HG03108 (cell line): ENCODE results near the gene PTGES2.

Experiments
- ATAC-seq: cut with Tn5 transposase; IDR thresholded peaks from one replicate; pipeline ENCODE4 v1.9.1; 2021; ENCODE audit warnings: moderate library complexity; ENCODE audit not compliant: unreplicated experiment

The PTGES2 gene

DNA sequence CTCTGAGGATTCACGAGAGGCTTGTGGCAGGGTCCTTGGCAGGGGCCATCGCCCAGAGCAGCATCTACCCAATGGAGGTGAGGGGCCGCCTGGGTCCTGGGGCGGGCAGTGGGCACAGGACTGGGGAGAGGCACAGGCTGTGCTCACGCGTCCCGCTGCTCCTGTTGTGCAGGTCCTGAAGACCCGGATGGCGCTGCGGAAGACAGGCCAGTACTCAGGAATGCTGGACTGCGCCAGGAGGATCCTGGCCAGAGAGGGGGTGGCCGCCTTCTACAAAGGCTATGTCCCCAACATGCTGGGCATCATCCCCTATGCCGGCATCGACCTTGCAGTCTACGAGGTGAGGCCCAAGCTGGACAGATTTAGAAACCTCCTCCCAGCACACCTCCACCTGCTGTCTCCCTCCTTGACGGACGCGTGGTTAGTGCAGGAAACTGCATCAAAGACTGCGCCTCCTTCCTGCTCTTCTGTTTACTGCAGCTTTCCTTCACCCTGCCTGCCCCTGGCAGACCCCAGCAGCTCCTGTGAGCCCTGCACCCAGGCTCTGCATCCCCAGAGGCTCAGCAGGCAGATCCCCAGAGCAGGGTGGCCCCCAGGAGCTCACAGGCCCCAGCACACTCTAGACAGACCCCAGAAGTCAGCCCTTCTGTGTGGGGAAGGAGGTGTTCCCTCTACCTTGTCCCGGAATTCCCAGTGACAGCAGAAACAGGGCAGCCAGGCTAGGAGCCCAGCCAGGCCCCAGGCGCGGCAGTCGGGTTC lies 21.2 kb downstream of the PTGES2 start:
- ATAC-seq, result no peak

DNA sequence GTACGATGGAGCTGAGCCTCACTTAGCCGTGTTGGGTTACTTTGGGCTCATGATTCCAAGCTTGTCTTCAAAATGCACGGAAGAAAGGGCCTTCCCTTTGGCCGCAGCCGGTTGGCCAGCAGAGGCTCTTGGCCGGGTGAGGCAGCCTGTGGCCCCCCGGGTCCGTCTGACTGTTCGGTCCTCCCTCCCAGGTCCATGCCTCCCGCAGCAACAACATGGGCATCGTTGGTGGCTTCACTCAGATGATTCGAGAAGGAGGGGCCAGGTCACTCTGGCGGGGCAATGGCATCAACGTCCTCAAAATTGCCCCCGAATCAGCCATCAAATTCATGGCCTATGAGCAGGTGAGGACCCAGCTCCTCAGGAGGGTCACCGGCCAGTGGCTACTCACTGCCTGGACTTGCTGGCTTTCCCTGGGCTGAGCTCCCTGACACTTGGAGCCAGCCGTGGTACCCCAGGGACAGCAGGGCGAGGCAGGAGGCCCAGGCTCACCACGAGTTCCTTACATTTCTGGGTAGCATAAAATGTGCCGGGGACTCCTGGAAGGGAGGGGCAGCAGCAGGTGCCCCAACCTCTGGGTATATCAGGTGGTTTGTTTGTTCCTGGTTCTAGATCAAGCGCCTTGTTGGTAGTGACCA lies 21.9 kb downstream of the PTGES2 start:
- ATAC-seq, result no peak

DNA sequence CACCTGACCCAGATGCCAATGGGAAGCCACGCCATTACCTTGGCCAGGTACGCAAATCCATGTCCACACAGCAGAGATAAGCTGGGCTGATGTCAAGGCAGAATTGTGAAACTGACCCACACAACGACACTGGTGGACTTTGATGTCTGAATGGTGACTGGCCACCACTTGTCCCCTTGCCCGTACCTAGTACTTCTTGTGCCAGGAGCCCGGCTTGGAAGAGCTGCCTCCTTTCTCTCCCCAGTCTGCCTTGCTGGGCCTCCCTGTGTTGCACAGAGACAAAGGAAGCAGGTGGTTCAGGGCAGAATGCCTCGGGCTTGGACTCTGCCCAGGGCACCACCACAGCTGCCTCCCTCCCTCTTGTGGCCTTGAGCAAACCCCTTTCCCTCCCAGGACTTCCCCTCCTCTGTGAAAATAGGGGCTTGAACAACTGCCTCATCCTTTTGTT lies 23.3 kb downstream of the PTGES2 start:
- no peak for ATAC-seq

DNA sequence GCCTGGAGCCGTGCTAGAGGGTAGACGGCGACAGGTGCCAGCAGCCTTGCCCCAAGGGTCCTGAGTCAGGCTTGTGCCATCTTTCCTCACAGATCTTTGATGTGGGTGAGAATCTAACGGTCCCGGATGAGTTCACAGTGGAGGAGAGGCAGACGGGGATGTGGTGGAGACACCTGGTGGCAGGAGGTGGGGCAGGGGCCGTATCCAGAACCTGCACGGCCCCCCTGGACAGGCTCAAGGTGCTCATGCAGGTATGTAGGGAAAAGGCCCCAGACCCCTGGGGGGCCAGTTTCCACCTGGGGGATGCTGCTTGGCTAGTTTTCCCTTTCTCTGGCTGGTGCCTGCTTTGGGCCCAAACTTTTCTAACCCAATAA lies 24.0 kb downstream of the PTGES2 start:
- no peak for ATAC-seq

DNA sequence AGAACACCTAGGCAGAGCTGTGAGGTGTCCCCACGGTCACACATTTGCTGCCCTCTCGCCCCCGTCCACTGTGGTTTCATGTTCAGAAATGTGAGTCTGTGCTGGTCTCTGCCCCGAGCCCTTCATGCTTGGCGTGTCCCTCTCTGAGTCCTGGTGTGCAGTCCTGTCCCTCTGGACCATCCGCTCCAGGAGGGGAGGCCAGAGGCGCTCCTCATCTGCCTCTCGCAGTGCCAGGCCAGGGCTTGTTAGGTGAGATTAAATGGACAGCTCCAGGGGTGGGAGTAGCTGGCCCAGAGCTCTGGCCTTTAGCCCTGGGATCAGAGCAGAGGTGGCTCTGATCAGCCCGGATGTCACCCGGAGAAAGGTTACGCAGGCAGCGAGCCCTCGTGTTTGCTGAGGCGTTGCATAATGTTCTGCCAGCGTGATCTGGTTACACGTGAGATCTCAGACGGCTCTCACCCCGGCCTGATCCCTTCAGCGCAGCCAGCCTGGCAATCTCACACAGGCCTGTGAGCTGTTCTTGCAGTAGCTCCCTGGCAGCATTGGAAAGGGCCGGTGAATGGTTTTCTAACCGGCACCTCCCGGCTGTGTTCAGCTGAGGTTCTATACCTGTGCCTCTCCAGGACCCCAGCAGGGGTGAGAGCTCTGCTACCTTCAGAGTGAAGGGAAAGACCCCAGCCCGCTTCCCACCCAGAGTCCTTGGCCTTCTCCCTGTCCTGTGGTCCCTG lies 24.5 kb downstream of the PTGES2 start:
- no peak for ATAC-seq

DNA sequence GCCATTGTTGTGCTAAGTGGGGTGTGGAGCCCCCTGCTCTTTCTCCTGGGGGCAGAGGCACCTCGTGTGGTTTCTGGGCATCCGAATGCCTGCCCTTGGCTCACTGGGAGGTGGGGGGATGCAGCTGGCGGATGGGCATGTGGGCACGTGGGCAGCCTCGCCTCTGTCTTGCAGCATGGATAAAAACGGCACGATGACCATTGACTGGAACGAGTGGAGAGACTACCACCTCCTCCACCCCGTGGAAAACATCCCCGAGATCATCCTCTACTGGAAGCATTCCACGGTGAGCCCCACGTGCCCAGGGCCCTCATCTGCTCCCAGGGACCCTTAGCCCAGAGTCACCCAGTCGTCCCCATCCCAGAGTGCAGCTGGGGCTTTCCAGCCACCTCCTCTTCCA lies 25.3 kb downstream of the PTGES2 start:
- ATAC-seq, result no peak

DNA sequence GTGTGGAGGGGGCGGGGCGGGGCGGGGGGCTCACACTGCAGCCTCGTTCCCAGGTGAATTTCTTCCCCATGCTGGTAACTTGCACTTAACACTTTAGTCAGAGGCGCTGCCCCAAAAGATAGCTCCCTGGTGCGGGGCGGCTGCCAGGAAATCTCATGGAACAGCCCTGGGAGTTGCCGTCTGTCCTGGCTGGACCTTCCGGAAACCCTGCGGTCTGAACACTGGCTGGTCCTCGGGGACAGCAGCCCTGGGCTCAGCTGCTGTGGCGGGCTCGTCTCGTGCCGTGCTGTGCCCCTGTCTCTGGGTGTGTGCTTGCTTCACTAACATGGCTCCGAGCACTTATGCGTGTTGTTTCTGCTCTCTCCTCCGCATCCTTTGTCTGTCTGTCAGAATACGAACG lies 25.8 kb downstream of the PTGES2 start:
- no peak for ATAC-seq

DNA sequence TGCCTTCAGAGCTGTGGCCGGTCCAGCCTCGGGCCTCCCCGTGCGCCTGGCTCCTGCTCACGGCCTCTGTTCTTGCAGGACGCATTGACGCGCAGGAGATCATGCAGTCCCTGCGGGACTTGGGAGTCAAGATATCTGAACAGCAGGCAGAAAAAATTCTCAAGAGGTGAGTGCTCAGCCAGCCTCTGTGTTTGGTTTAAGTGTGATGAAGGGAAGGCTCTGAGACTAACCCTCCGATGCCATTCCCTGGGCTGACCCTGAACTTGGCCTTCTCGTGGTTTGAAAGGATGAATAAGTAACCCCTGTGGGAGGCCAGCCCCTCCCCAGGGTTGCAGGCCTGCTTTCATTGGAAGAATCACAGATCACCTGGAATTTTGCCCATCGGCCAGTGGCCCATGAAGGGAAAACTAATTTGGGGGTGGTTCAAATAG lies 26.3 kb downstream of the PTGES2 start:
- no peak for ATAC-seq

DNA sequence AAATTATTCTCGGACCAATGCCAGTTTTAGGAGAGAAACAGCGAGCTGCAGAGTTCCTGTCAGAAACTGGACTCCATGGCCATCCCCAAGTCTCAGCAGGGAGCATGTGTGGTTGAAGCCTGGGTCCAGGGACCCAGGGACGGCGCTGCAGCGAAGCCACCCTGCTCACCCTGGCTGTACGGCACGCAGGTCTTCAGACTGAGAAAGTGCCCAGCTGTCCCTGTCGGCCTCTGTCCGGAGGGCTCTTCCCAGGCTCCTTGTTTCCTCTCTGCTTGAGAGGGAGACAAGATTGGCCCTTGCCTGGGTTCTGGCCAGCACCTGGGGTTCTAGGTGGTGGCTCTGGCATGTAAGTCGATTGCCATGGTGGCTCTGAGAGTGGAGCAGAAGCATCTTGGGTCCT lies 26.9 kb downstream of the PTGES2 start:
- ATAC-seq, result no peak

DNA sequence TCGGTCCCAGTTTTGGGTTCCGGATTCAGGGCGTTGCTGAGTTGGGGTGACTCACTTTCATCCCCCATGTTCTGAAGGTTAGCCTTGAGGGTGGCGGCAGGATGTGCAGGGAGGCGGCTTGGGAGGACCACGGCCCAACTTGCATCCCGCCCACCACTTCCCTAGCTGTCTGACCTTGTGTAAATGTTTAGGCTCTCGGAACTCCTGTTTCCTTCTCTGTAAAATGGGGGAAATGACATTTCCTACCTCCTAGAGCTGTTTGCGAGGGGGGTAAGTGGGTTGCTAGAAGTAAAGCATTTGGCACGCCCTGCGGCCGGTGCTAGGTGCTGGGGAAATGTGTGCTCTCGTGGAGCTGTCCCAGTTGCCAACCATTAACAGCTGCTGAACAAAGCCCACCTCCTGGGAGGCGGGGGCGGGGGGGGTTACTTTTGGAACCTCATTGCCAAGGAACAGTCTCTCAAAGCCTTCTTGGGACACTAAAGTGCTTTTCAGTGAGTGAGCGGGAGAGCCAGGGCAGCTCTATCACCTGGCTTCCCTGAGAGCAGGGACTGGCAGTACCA lies 27.5 kb downstream of the PTGES2 start:
- no peak for ATAC-seq

DNA sequence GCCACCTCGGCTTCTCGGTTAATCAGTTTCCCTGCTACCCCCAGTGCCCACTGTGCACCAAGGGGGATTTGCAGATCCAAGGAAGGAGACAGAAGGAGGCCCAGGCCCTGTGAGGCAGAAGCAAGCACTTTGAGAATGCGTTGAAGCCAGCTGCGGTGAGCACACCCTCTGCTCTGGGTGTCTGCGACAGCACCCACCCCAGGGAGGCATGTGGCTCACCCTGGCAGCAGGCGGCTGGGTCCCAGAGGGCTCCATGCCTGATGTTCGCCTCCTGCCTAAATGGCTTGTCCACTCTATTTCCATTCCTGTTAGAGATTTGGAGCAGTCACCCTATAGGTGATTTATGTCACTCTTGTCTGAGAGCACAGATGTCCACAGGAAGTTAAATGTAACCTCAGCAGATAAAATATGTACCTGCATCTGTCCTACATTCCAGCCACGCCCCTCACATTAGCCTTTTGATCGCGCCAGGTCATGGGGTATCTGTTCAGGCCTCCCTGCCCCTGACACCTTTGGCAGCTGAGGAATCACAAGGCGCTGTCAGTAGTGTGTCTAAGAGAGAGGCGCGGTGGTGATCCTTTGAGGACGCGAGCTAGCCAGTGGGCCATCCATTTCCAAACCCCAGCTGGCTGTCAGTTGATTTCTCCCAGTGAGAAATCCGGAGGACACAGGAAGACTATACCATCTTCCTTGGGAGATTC lies 28.1 kb downstream of the PTGES2 start:
- ATAC-seq, result no peak

DNA sequence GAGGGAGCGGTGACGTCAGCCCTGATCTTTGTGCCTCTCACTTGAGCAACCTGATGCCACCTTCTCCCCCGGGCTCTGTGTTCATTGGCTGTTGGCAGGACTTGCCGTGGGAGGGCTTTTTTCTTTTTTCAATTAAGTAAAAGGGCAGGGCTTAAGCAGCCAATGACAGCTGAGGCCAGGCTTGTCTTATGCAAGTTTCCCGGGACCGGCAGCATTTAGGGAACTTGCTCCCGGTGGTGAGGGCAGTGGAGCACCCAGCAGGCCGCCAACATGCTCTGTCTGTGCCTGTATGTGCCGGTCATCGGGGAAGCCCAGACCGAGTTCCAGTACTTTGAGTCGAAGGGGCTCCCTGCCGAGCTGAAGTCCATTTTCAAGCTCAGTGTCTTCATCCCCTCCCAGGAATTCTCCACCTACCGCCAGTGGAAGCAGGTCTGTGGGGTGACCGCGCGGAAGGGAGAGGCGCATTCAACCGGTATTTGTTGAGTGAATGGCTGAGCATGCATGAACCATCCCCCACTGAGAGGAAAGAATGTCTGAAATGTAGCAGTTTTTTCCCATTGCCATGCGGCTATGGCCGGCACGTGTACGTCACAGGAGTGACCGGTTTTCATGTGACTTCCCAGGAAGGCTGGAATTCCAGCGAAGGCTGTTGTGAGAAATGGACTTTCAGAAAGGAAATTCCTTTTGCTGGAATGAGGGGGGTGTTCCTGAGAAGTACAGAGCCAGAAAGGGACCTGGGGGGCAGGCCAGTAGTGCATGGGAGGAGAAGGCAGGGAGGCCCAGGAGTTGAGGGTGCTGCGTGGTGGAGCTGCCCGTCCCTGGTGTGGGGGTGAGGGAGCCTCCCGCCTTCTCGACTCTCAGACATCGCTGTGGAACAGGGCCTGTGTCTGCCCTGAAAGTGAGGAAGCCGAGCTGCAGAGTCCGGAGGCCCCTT lies 29.0 kb downstream of the PTGES2 start:
- no peak for ATAC-seq

DNA sequence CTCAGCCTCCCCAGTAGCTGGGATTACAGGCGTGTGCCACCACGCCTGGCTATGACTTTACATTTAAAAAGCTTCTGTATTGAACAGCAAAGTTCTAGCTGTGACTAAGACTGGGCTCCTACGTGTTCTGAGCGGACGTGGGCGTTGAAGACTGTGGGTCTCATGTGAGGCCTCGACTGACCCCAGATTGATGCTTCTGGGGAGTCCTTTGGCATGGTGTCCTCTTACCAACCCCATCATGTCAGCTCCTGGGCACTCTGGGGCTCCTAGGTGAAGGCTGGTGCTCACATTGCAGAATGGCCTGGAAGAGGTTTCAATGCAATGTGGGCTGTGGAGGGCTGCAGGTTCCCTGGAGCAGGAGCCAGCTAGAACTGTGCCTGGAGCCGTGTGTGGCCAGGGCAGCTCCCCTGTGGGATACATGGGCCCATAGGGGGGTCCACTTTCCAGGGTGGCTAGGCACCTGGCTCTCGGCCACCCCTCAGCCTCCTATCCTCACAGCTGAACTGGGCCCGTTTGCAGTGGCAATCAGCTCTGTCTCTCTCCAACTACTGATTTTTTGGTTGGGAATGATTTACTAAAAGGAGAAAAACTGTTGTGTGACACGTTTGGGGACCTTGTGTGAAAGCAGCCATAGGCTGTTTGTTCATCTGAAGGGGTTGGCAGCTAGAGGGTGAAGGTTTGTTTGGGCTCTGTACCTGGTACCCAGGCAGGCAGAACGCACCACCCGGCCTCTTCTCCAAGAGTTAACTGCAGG lies 29.8 kb downstream of the PTGES2 start:
- ATAC-seq, result no peak

DNA sequence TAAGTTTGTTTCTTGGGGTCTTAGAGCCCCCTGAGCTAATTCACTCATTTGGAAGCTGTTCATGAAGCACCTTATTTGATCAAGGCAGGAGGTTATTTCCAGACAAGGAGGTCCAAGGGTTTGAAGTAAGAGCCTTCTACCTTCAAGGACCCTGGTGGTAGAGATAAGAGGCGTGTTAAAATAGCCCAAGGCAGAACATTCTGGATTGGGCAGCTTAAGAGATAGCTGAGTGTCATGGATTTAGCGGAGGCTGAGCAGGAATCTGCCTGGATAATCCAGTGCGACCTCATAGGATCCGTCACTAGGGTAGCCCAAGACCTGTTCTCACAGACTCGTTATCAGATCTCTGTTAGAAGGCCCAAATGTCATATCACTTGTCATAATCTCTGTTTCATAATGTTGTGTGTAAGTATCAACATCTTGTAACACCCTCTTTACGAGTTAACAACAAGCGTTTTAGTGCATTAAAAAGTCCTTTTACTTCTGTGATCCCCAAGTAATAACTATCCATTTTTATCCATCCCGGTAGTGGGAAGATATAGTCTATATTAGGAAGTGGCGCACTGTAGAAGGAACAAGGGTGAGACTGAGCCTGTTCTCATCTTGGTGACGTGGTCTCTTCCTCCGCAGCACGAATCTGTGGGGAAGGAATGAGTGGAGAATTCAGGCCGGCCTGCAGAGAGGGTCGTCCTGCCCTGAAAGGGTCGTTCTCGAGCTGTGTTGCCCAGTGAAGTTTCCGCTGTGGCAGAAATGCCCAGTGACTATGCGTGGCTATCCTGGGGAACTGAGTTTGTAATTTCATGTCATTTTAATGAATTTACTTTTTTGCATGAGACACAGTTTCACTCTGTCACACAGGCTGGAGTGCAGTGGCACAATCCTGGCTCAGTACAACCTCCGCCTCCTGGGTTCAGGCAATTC lies 30.7 kb downstream of the PTGES2 start:
- ATAC-seq, result no peak

DNA sequence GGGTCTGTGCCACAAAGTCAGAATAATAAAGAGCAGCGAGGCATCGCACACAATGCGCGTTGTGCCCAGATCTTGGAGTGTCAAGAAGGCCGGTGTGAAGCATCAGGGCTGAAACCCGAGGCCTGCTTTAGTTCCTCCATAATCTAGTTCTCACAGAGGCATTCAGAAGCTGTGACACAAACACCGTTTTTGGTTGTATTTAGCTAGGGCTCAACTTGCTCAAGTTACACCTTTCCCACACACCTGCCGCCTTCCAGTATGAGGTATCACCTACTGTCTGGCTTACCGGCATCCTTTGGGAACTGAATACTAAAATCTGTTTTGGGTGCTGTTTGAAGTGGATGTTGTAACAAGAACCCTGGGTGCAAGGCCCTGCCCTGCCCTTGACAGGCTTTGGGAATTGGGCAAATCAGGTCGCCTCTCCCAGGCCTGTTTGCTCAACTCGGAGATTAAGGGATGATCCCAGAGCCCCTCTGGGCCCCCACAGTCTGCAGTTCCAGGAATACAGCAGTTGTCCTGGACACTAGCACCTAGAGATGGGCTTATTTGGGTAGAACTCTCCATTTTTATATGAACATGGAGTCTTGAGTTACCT lies 32.5 kb downstream of the PTGES2 start:
- ATAC-seq, result no peak

DNA sequence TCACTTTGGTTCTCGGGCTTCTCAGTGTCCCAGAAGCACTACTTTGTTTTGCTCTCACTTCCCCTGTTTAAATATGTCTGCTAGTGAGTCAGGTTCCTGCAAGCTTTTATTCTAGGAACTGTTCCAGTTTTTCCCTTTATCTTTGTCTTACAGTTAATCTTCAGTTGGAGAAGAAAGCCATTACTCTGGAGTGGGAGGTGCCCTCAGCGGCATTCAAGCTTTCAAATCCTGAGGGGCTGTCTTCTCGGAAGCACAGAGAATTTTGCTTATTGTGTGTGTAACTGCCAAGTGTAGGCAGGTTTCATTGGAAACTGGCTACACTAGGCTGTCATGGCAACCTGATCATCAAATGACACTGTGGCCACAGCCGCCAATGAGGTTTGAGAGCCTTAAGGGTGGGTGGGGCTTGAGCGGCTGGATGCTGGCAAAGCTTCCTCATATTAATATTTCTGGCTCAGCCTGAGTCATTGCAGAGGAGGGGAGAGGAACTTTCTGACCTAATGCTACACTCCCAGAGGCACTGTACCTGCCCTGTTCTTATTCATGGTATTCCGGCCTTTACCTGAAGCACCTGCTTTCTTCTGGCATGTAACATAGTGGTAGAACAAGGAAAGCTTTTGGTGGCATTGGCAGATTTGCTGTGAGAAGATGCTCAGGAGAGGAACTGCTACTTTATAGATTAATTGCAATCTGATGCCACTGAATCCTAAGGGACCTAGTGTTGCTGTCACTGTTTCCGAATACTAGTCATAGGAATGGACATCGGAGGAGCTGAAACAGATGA lies 33.2 kb downstream of the PTGES2 start:
- peak; percentile 84 for ATAC-seq

DNA sequence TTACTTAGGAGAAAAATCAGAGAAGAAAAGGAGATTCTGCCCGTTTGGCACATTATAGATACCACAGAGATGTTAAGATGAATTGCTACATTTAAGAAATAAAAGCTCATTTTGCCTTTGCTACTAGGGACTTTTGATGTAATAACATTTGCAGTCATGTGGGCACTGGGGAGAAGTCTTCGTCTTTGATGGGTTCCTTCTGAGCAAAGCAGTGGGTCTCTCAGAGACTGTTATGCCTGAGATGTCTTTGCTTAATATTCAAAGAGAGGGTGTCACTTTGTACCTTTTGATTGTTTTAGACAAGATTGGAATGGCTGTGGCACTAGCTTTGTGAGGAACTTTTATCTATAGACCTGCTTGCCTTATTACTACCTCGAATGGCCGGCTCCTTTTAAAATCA lies 34.5 kb downstream of the PTGES2 start:
- ATAC-seq, result no peak
